WTC11 (cell line): ENCODE measurements around the gene OPRM1. TPM values are rescaled to one million over a fixed set of nuclear protein-coding genes. Genes with fewer than 3 reads are reported as not detected.

Experiments used
- ATAC-seq: fragments of 200-7000 bp; cut with Tn5 transposase; 2 replicates; pipeline ENCODE4 v1.10.0; 2021; ENCODE audit warnings: mild to moderate bottlenecking, moderate library complexity
- CTCF ChIA-PET: fragments of 300-600 bp; sonication (Branson Sonifier 250); formaldehyde crosslinking; loops from one replicate; lab custom pipeline; 2021; ENCODE audit warnings: antibody characterized with exemption; lab: Charles Lee
- POLR2A ChIA-PET: fragments of 350-600 bp; sonication (Branson Sonifier 250); formaldehyde crosslinking; loops from one replicate; lab custom pipeline; 2021; ENCODE audit warnings: antibody characterized with exemption; lab: Charles Lee
- DNase-seq: peaks from one replicate; pipeline ENCODE4 v3.0.0; 2021; ENCODE audit warnings: low spot score
- H3K27ac Mint-ChIP-seq: 2 replicates; pipeline ENCODE4 v1.8.0; 2021; ENCODE audit warnings: mixed read lengths
- H3K27me3 Mint-ChIP-seq: 2 replicates; pipeline ENCODE4 v1.8.0; 2021; ENCODE audit warnings: low read depth, mild to moderate bottlenecking, moderate library complexity, mixed read lengths
- H3K36me3 Mint-ChIP-seq: 2 replicates; pipeline ENCODE4 v1.8.0; 2021; ENCODE audit warnings: mixed read lengths
- H3K4me1 Mint-ChIP-seq: 2 replicates; pipeline ENCODE4 v1.8.0; 2022; ENCODE audit warnings: mixed read lengths
- H3K4me3 Mint-ChIP-seq: 2 replicates; pipeline ENCODE4 v1.8.0; 2021; ENCODE audit warnings: mild to moderate bottlenecking, moderate library complexity, mixed read lengths
- H3K9me3 Mint-ChIP-seq: 2 replicates; pipeline ENCODE4 v1.8.0; 2021; ENCODE audit warnings: mixed read lengths
- ATF1 ChIP-seq: sonication (generic); formaldehyde crosslinking; IDR thresholded peaks from 2 replicates; pipeline ENCODE4 v1.8.1; 2023; ENCODE audit warnings: mild to moderate bottlenecking, moderate library complexity, missing genetic modification reagents
- ATF3 ChIP-seq: sonication (generic); formaldehyde crosslinking; conservative IDR thresholded peaks from 2 replicates; pipeline ENCODE4 v1.8.1; 2022; ENCODE audit warnings: mild to moderate bottlenecking, missing genetic modification reagents
- ATF6 ChIP-seq: sonication (generic); formaldehyde crosslinking; IDR thresholded peaks from 2 replicates; pipeline ENCODE4 v1.8.1; 2023; ENCODE audit warnings: mild to moderate bottlenecking, missing genetic modification reagents
- CREM ChIP-seq: sonication (generic); formaldehyde crosslinking; IDR thresholded peaks from 2 replicates; pipeline ENCODE4 v1.8.1; 2022; ENCODE audit warnings: mild to moderate bottlenecking, missing genetic modification reagents, moderate library complexity
- FOXK1 ChIP-seq: sonication (generic); formaldehyde crosslinking; IDR thresholded peaks from 2 replicates; pipeline ENCODE4 v1.8.0; 2022; ENCODE audit warnings: mild to moderate bottlenecking, moderate library complexity, missing genetic modification reagents
- GTF2I ChIP-seq: fragments of 250-450 bp; sonication (Bioruptor Pico); conservative IDR thresholded peaks from 2 replicates; pipeline ENCODE4 v1.4.0; 2021; ENCODE audit warnings: mild to moderate bottlenecking
- IRF2 ChIP-seq: sonication (generic); formaldehyde crosslinking; IDR thresholded peaks from 2 replicates; pipeline ENCODE4 v1.8.0; 2022; ENCODE audit warnings: low read depth, missing genetic modification reagents, borderline replicate concordance
- KAT7 ChIP-seq: sonication (generic); formaldehyde crosslinking; IDR thresholded peaks from 2 replicates; pipeline ENCODE4 v1.8.1; 2023; ENCODE audit warnings: missing genetic modification reagents, mild to moderate bottlenecking, borderline replicate concordance
- PRRX2 ChIP-seq: fragments of 250-450 bp; sonication (Bioruptor Pico); IDR thresholded peaks from 2 replicates; pipeline ENCODE4 v1.8.0; 2021; ENCODE audit warnings: mild to moderate bottlenecking
- SMAD4 ChIP-seq: sonication (generic); formaldehyde crosslinking; IDR thresholded peaks from 2 replicates; pipeline ENCODE4 v1.8.0; 2022; ENCODE audit warnings: mild to moderate bottlenecking, missing genetic modification reagents
- USF2 ChIP-seq: sonication (generic); formaldehyde crosslinking; IDR thresholded peaks from 2 replicates; pipeline ENCODE4 v1.8.1; 2023; ENCODE audit warnings: mild to moderate bottlenecking, missing genetic modification reagents, moderate library complexity
- ZNF121 ChIP-seq: sonication (generic); formaldehyde crosslinking; IDR thresholded peaks from 2 replicates; pipeline ENCODE4 v1.8.0; 2023; ENCODE audit warnings: missing genetic modification reagents
- ZNF138 ChIP-seq: sonication (generic); formaldehyde crosslinking; conservative IDR thresholded peaks from 2 replicates; pipeline ENCODE4 v1.8.1; 2022; ENCODE audit warnings: mild to moderate bottlenecking, moderate library complexity, missing genetic modification reagents
- ZNF396 ChIP-seq: fragments of 250-450 bp; sonication (Bioruptor Pico); IDR thresholded peaks from 2 replicates; pipeline ENCODE4 v1.8.0; 2021; ENCODE audit warnings: mild to moderate bottlenecking, moderate library complexity, borderline replicate concordance
- ZSCAN18 ChIP-seq: fragments of 250-450 bp; sonication (Bioruptor Pico); IDR thresholded peaks from 2 replicates; pipeline ENCODE4 v2.1.2; 2022; ENCODE audit warnings: mild to moderate bottlenecking, moderate library complexity
- total RNA-seq: library from RNA; stranded (reverse); gene quantifications from 3 replicates; pipeline ENCODE4 v1.2.3, GENCODE V29; 2021
- TF ChIP-seq, protein P1 (sequence below): sonication (generic); formaldehyde crosslinking; IDR thresholded peaks from 2 replicates; pipeline ENCODE4 v1.8.0; 2023; ENCODE audit warnings: missing genetic modification reagents
- TF ChIP-seq, protein P2 (sequence below): sonication (generic); formaldehyde crosslinking; IDR thresholded peaks from 2 replicates; pipeline ENCODE4 v1.8.1; 2022; ENCODE audit warnings: low read depth, mild to moderate bottlenecking, moderate library complexity, missing genetic modification reagents, borderline replicate concordance
- TF ChIP-seq, protein P3 (sequence below): sonication (generic); formaldehyde crosslinking; IDR thresholded peaks from 2 replicates; pipeline ENCODE4 v1.8.0; 2022; ENCODE audit warnings: mild to moderate bottlenecking, missing genetic modification reagents
- TF ChIP-seq, protein P4 (sequence below): fragments of 250-450 bp; sonication (Bioruptor Pico); IDR thresholded peaks from 2 replicates; pipeline ENCODE4 v1.9.0; 2021; ENCODE audit warnings: mild to moderate bottlenecking

OPRM1 gene
- total RNA-seq, 1 experiment from 2014 or later = not detected

DNA sequence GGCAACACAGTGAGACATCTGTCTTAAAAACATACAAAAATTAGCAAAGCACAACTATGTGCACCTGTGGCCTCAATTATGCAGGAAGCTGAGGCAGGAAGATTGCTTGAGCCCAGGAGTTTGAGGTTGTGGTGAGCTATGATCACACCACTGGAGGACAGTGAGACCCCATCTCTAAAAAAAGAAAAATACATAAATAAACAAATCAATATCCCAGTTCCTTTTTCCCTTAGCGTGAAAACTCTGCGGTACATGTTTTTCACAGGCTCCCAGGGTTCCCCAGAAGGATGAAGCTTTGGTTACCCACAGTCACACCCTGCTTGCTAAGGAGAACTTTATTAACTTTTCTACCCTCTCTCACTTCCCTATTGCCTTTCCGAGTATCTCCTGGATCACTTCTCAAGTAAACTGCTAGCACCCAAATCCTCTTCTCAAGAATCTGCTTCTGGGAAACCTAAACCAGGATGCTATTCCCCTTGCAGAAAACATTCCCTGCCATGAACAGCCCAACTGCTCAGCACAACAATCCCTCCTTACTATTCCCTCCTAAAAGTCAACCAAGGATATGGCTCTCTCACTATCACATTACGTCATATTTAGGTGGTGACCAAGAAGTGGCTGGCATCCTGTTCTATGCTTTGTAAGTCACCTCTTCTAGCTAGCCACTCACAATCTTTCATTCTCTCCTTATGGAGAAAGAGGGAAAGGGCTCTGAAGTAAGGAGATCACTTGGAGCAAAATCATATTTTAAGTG is 195.2 kb downstream of the OPRM1 start:
- ChIA-PET CTCF (no interaction called here), POLR2A (no interaction called here)
- H3K36me3 Mint-ChIP-seq = no peaks in the 10 kb centered on the region
- H3K27ac Mint-ChIP-seq = no peak overlapping the region
- no peak for ATAC-seq
- TF ChIP-seq ZNF396 (CRISPR knock-in tag) (no peak), KAT7 (CRISPR knock-in tag) (no peak), SMAD4 (CRISPR knock-in tag) (no peak), ZSCAN18 (no peak), FOXK1 (CRISPR knock-in tag) (no peak), ZNF121 (no peak), ATF6 (CRISPR knock-in tag) (no peak), GTF2I (CRISPR knock-in tag) (no peak)
- TF ChIP-seq, protein P1, sequence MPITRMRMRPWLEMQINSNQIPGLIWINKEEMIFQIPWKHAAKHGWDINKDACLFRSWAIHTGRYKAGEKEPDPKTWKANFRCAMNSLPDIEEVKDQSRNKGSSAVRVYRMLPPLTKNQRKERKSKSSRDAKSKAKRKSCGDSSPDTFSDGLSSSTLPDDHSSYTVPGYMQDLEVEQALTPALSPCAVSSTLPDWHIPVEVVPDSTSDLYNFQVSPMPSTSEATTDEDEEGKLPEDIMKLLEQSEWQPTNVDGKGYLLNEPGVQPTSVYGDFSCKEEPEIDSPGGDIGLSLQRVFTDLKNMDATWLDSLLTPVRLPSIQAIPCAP (CRISPR knock-in tag) = no peak
- TF ChIP-seq, protein P2, sequence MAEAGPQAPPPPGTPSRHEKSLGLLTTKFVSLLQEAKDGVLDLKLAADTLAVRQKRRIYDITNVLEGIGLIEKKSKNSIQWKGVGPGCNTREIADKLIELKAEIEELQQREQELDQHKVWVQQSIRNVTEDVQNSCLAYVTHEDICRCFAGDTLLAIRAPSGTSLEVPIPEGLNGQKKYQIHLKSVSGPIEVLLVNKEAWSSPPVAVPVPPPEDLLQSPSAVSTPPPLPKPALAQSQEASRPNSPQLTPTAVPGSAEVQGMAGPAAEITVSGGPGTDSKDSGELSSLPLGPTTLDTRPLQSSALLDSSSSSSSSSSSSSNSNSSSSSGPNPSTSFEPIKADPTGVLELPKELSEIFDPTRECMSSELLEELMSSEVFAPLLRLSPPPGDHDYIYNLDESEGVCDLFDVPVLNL = no peak
- H3K27me3 Mint-ChIP-seq = no peaks in the 10 kb centered on the region
- no peak overlapping the region for H3K4me3 Mint-ChIP-seq
- H3K4me1 Mint-ChIP-seq = peaks cover 8% of the 10 kb centered on the region
- H3K9me3 Mint-ChIP-seq = no peaks in the 10 kb centered on the region
- no peak for DNase-seq

GRCh38 chr6:154236646-154237301 is 197.7 kb downstream of the OPRM1 start:
- DNase-seq = no peak
- peaks cover 6% of the 10 kb centered on the region for H3K4me1 Mint-ChIP-seq
- no peaks in the 10 kb centered on the region for H3K27me3 Mint-ChIP-seq
- H3K36me3 Mint-ChIP-seq = no peaks in the 10 kb centered on the region
- no peak overlapping the region for H3K27ac Mint-ChIP-seq
- H3K4me3 Mint-ChIP-seq = no peak overlapping the region
- TF ChIP-seq IRF2 (CRISPR knock-in tag) = no peak
- no peak for TF ChIP-seq ATF3 (CRISPR knock-in tag)
- TF ChIP-seq, protein P3, sequence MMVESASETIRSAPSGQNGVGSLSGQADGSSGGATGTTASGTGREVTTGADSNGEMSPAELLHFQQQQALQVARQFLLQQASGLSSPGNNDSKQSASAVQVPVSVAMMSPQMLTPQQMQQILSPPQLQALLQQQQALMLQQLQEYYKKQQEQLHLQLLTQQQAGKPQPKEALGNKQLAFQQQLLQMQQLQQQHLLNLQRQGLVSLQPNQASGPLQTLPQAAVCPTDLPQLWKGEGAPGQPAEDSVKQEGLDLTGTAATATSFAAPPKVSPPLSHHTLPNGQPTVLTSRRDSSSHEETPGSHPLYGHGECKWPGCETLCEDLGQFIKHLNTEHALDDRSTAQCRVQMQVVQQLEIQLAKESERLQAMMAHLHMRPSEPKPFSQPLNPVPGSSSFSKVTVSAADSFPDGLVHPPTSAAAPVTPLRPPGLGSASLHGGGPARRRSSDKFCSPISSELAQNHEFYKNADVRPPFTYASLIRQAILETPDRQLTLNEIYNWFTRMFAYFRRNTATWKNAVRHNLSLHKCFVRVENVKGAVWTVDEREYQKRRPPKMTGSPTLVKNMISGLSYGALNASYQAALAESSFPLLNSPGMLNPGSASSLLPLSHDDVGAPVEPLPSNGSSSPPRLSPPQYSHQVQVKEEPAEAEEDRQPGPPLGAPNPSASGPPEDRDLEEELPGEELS (CRISPR knock-in tag) = no peak
- TF ChIP-seq, protein P4, sequence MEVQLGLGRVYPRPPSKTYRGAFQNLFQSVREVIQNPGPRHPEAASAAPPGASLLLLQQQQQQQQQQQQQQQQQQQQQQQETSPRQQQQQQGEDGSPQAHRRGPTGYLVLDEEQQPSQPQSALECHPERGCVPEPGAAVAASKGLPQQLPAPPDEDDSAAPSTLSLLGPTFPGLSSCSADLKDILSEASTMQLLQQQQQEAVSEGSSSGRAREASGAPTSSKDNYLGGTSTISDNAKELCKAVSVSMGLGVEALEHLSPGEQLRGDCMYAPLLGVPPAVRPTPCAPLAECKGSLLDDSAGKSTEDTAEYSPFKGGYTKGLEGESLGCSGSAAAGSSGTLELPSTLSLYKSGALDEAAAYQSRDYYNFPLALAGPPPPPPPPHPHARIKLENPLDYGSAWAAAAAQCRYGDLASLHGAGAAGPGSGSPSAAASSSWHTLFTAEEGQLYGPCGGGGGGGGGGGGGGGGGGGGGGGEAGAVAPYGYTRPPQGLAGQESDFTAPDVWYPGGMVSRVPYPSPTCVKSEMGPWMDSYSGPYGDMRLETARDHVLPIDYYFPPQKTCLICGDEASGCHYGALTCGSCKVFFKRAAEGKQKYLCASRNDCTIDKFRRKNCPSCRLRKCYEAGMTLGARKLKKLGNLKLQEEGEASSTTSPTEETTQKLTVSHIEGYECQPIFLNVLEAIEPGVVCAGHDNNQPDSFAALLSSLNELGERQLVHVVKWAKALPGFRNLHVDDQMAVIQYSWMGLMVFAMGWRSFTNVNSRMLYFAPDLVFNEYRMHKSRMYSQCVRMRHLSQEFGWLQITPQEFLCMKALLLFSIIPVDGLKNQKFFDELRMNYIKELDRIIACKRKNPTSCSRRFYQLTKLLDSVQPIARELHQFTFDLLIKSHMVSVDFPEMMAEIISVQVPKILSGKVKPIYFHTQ (CRISPR knock-in tag) = no peak
- no peak for TF ChIP-seq USF2 (CRISPR knock-in tag)
- no peak for TF ChIP-seq ZNF138
- no peak for TF ChIP-seq FOXK1 (CRISPR knock-in tag)
- no peak for TF ChIP-seq ZNF396 (CRISPR knock-in tag)
- no peak for TF ChIP-seq PRRX2
- no peak for TF ChIP-seq ATF1 (CRISPR knock-in tag)
- no peak for TF ChIP-seq CREM (CRISPR knock-in tag)
- H3K9me3 Mint-ChIP-seq = no peaks in the 10 kb centered on the region
- CTCF ChIA-PET = no interaction called here
- no peak for ATAC-seq
- POLR2A ChIA-PET = no interaction called here
